K562 (cell line): ENCODE results near the gene FAM131C. TPM values are rescaled to one million over a fixed set of nuclear protein-coding genes. Genes with fewer than 3 reads are reported as not detected.

Experiments used
- ATF1 ChIP-seq, 2 experiments: fragments of 450-650 bp in 1 of 2; IDR thresholded peaks; 2 replicates each; pipeline ENCODE4 v1.6.1; 2016; ENCODE audit warnings: missing compliant biosample characterization in 1 of 2, missing genetic modification characterization in 1 of 2
- ATF6 ChIP-seq: sonication (generic); formaldehyde crosslinking; IDR thresholded peaks from 2 replicates; pipeline ENCODE4 v1.4.0; 2020; ENCODE audit warnings: mild to moderate bottlenecking, missing genetic modification reagents
- BCOR ChIP-seq: fragments of 450-650 bp; IDR thresholded peaks from 2 replicates; pipeline ENCODE4 v1.6.1; 2016
- CBX2 ChIP-seq: fragments of 200-600 bp; sonication (generic); IDR thresholded peaks from one replicate; pipeline ENCODE4 v1.6.1; 2012; ENCODE audit warnings: mild to moderate bottlenecking, low read length, inconsistent platforms; ENCODE audit not compliant: insufficient read depth, poor library complexity, severe bottlenecking
- CREM ChIP-seq: IDR thresholded peaks from 2 replicates; pipeline ENCODE4 v1.6.1; 2014; ENCODE audit warnings: antibody characterized with exemption, low read depth
- ESRRA ChIP-seq: fragments of 450-650 bp; IDR thresholded peaks from 2 replicates; pipeline ENCODE4 v1.6.1; 2014; ENCODE audit warnings: low read depth, mild to moderate bottlenecking, moderate library complexity, borderline replicate concordance
- KHSRP ChIP-seq: fragments of 450-650 bp; IDR thresholded peaks from 2 replicates; pipeline ENCODE4 v1.6.1; 2017
- LEF1 ChIP-seq: fragments of 450-650 bp; IDR thresholded peaks from 2 replicates; pipeline ENCODE4 v1.6.1; 2016; ENCODE audit warnings: mild to moderate bottlenecking
- MEIS2 ChIP-seq: fragments of 450-650 bp; IDR thresholded peaks from 2 replicates; pipeline ENCODE4 v1.6.1; 2014; ENCODE audit warnings: mild to moderate bottlenecking; ENCODE audit not compliant: partially characterized antibody
- NONO ChIP-seq, 2 experiments: fragments of 200-400 bp in 1 of 2; fragments of 450-650 bp in 1 of 2; formaldehyde crosslinking in 1 of 2; IDR thresholded peaks; 2 replicates each; pipeline ENCODE4 v1.6.1; 2017; ENCODE audit warnings: low read depth in 2 of 2, mild to moderate bottlenecking in 2 of 2, moderate library complexity in 2 of 2, low read length in 1 of 2
- RBBP5 ChIP-seq: fragments of 200-600 bp; sonication (generic); IDR thresholded peaks from 2 replicates; pipeline ENCODE4 v1.6.1; 2012; ENCODE audit warnings: borderline replicate concordance, mild to moderate bottlenecking, low read length, control low read depth, inconsistent platforms; ENCODE audit not compliant: insufficient read depth, poor library complexity, severe bottlenecking
- RBM14 ChIP-seq: fragments of 200-400 bp; formaldehyde crosslinking; IDR thresholded peaks from 2 replicates; pipeline ENCODE4 v1.6.1; 2018; ENCODE audit warnings: low read depth, mild to moderate bottlenecking, low read length, moderate library complexity, borderline replicate concordance; ENCODE audit not compliant: insufficient read depth
- RFX1 ChIP-seq: fragments of 450-650 bp; IDR thresholded peaks from 2 replicates; pipeline ENCODE4 v1.6.1; 2016; ENCODE audit warnings: mild to moderate bottlenecking, moderate library complexity
- SIN3B ChIP-seq: fragments of 450-650 bp; IDR thresholded peaks from 2 replicates; pipeline ENCODE4 v1.6.1; 2017; ENCODE audit warnings: low read depth, mild to moderate bottlenecking, moderate library complexity
- TAF15 ChIP-seq: fragments of 200-400 bp; formaldehyde crosslinking; IDR thresholded peaks from 2 replicates; pipeline ENCODE4 v1.6.1; 2017; ENCODE audit warnings: mild to moderate bottlenecking, low read depth, low read length, moderate library complexity
- TAL1 ChIP-seq: fragments of 450-650 bp; IDR thresholded peaks from 2 replicates; pipeline ENCODE4 v1.6.1; 2016; ENCODE audit warnings: mild to moderate bottlenecking
- TSC22D4 ChIP-seq: fragments of 450-650 bp; IDR thresholded peaks from 2 replicates; pipeline ENCODE4 v1.6.1; 2016; ENCODE audit warnings: missing genetic modification characterization, missing biosample characterization, control low read depth
- ZBED1 ChIP-seq: IDR thresholded peaks from 2 replicates; pipeline ENCODE4 v1.6.1; 2014
- ZHX1 ChIP-seq: fragments of 150-350 bp; conservative IDR thresholded peaks from 2 replicates; pipeline ENCODE4 v1.6.1; 2014; ENCODE audit warnings: low read length
- polyA plus RNA-seq, 8 experiments: library from polyadenylated mRNA; depleted of rRNA in 4 of 8; stranded (reverse) in 5 of 8; unstranded in 3 of 8; fragments of >200 nt; fragmentation: Nextera tagmentation in 2 of 8; fragmentation: Illumina TruSeq in 1 of 8; extraction: Ambion mirVana in 2 of 8; extraction: Trizol in 1 of 8; gene quantifications; 2 replicates each; pipeline versions ENCODE4 v1.2.1 to v1.2.3, GENCODE V29; 2011 to 2014; ENCODE audit warnings: inconsistent platforms in 1 of 8, missing spikeins in 1 of 8
- total RNA-seq, 7 experiments: library from RNA; depleted of rRNA in 6 of 7; stranded (reverse); fragments of >200 nt in 6 of 7; fragmentation: Illumina TruSeq in 2 of 7; extraction: Trizol in 2 of 7; gene quantifications; 2 replicates each; pipeline versions ENCODE4 v1.2.1 to v1.2.3, GENCODE V29; 2011 to 2021; ENCODE audit warnings: low replicate concordance in 1 of 7
- TF ChIP-seq, protein P1 (sequence below): fragments of 250-450 bp; sonication (Bioruptor Pico); IDR thresholded peaks from 2 replicates; pipeline ENCODE4 v1.9.0; 2021; ENCODE audit warnings: mild to moderate bottlenecking
- TF ChIP-seq, protein P2 (sequence below), 2 experiments: fragments of 200-800 bp in 1 of 2; sonication (Bioruptor generic) in 1 of 2; sonication (generic) in 1 of 2; formaldehyde crosslinking in 1 of 2; IDR thresholded peaks in 1 of 2; conservative IDR thresholded peaks in 1 of 2; 2 replicates each; pipeline versions ENCODE4 v1.5.0 to v1.6.1; 2016 to 2020; ENCODE audit warnings: missing compliant biosample characterization in 1 of 2, missing genetic modification characterization in 1 of 2, missing genetic modification reagents in 1 of 2

The FAM131C gene
- total and polyA plus RNA-seq, 9 of the 15 experiments (the other 6 are each of a cell fraction or from before 2014, with no cell fraction given), result 0.10 to 0.29 (median 0.16) TPM; not detected in 6

DNA sequence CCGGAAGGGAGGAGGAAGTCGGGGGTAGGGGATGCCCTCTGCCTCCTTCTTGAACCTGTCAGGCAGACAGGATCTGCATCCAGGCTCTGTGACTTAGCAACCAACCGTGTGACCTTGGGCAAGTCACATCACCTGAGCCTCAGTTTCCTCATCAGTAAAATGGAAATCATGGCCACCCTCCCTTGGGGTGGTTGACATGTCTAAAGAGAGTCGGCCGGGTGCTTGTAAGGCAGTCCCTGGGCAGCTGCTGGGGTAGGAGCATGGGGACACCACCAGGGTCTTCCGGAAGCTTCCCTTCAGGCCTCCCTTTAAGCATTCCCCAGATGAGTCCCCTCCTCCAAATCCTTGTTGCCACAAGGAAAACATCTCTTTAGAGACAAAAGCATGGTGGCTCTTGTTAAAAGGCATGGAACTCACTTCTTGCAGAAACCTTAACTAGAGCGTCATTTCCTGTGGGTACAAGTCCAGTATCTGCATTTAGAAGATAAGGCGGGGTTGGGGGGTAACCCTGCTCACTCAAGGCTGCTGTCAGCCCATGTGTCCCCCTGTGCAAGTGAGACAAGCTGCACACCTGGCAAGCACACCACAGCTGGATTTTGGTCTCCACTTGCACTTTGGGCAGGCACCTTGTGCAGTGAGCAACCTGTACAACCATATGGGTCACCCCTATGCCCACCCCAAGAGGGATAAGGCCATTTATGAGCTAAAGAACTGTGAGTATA lies 19.5 kb downstream of the FAM131C start (continued):
- TF ChIP-seq LEF1 (peak; percentile 66; the same call in 1 of the 2 replicates), ATF1 (CRISPR knock-in tag; IDR thresholded peaks at IDR 0.05) (no peak), ATF1 (tag; IDR thresholded peaks at IDR 0.05) (peak; percentile 71), ZBED1 (no peak), ZHX1 (no peak), KHSRP (no peak), RBM14 (no peak), RFX1 (no peak), CBX2 (no peak), CREM (peak; percentile 83), MEIS2 (no peak), ESRRA (peak; percentile 59), TAF15 (no peak), SIN3B (no peak), RBBP5 (no peak), TSC22D4 (tag) (no peak), ATF6 (CRISPR knock-in tag) (no peak), NONO (IDR thresholded peaks at IDR 0.05; ENCODE audit: low read depth in 2 of 2, low read length in 1 of 2) (no peak), TAL1 (peak; percentile 91), BCOR (peak; percentile 52; the same call in 1 of the 2 replicates)
- TF ChIP-seq, protein P1, sequence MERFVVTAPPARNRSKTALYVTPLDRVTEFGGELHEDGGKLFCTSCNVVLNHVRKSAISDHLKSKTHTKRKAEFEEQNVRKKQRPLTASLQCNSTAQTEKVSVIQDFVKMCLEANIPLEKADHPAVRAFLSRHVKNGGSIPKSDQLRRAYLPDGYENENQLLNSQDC, result no peak
- TF ChIP-seq, protein P2, sequence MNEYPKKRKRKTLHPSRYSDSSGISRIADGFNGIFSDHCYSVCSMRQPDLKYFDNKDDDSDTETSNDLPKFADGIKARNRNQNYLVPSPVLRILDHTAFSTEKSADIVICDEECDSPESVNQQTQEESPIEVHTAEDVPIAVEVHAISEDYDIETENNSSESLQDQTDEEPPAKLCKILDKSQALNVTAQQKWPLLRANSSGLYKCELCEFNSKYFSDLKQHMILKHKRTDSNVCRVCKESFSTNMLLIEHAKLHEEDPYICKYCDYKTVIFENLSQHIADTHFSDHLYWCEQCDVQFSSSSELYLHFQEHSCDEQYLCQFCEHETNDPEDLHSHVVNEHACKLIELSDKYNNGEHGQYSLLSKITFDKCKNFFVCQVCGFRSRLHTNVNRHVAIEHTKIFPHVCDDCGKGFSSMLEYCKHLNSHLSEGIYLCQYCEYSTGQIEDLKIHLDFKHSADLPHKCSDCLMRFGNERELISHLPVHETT (CRISPR knock-in tag; conservative IDR thresholded peaks at IDR 0.05 in 1 of 2, IDR thresholded peaks at IDR 0.05 in 1 of 2), result peak in 1 of 2 experiments; percentile 48; a peak in 2 of 4 replicates
